ENCODE results near the gene CHID1. TPM values are rescaled to one million over a fixed set of nuclear protein-coding genes. Genes with fewer than 3 reads are reported as not detected.
A peak's percentile ranks its signal among the peaks of the same experiment; 100 is the strongest.

The CHID1 gene
- total and polyA plus RNA-seq, 2 of the 4 experiments (the other 2 are of a cell fraction), result 34.2 to 121 TPM

DNA sequence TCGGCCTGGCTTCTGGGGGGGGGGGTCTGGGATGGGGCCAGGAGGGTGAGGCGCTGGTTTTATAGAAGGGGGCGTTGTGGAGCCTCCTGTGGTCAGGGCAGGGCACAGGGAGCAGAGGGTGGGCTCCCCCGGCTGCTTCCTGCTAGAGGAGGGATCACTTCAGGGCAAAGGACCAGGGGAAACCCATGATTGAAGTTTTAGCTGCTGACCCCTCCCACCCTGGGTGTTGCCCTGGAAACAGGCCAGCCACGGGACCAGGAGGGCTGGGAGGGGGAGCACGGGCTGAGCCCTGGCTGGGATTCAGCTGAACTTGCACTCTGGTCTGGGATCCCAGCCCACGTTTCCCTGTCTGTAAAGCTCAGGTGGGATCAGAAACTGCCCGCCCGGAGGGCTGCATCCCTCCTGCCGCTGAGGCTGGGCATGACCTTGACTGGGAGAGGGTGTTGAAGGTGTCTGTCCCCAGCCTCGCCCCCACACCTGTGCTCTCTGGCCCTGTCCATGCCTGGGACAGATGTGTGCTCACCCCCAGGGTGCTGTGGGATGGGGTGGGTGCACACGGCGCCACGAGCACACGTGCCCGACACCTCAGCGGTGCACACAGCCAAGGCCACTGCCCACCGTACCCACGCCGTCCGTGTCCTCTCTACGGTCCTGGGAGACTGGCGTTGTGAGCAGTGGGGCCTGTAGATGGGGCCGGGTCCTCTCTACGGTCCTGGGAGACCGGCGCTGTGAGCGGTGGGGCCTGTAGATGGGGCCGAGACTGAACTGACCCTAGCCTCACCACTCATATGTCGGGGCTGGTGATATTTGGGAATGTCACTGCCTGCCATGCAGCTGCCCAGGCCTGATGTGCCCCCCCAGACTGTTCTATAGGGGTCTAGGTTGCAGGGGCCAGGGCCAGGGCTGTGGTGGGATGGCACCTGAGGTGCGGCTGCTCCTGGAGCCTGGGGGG, 65.6 kb downstream of the CHID1 start:
- Histone ChIP-seq H3K4me2 (ENCODE audit: low read depth, low read length) (peak overlapping the region; percentile 92), H3K9me3 (ENCODE audit: control insufficient read depth, insufficient read depth, low read length) (no peaks in the 10 kb centered on the region), H4K91ac (ENCODE audit: insufficient read depth, low read depth, low read length) (peak overlapping the region; percentile 93), H3K23ac (ENCODE audit: low read depth, low read length) (peak overlapping the region; percentile 90), H3K14ac (replicated peaks; ENCODE audit: low read depth, low read length) (peak overlapping the region; percentile 99), H2BK120ac (ENCODE audit: low read depth, low read length) (peak overlapping the region; percentile 95), H4K8ac (ENCODE audit: low read depth in 2 of 2, low read length in 2 of 2) (peak overlapping the region; percentile 32 to 91; a peak in 3 of 4 replicates), H2AFZ (replicated peaks; ENCODE audit: low read length, poor library complexity) (peak overlapping the region; percentile 79), H3K9ac (ENCODE audit: low read depth, low read length) (peak overlapping the region; percentile 80), H3K56ac (ENCODE audit: extremely low read depth, insufficient read depth, low read length) (peak overlapping the region; percentile 70), H2BK15ac (ENCODE audit: low read depth, low read length) (peak overlapping the region; percentile 88; the same call in 2 of the 3 replicates), H3K4ac (ENCODE audit: low read depth, low read length) (peak overlapping the region; percentile 96), H3K18ac (ENCODE audit: low read depth, low read length) (peak overlapping the region; percentile 90), H3K79me1 (ENCODE audit: low read depth in 1 of 2, low read length in 2 of 2) (peaks cover 23 to 68% of the 10 kb centered on the region in 2 experiments; a peak in 3 of 4 replicates), H3K27ac (ENCODE audit: insufficient read depth, low read length) (peak overlapping the region; percentile 98), H3K4me3 (ENCODE audit: insufficient read depth, low read depth, low read length) (peak overlapping the region; percentile 98), H3K27me3 (ENCODE audit: control insufficient read depth, insufficient read depth, low read length) (no peaks in the 10 kb centered on the region), H3K36me3 (ENCODE audit: control insufficient read depth, insufficient read depth, low read length) (peaks cover 14% of the 10 kb centered on the region), H2AK5ac (ENCODE audit: low read depth, low read length) (peak overlapping the region; percentile 100), H3K9me1 (ENCODE audit: insufficient read depth, low read length) (peaks cover 19% of the 10 kb centered on the region), H4K20me1 (ENCODE audit: insufficient read depth, low read length) (peaks cover 43% of the 10 kb centered on the region), H2BK20ac (ENCODE audit: low read depth, low read length) (peak overlapping the region; percentile 92), H4K5ac (ENCODE audit: low read depth, low read length) (peak overlapping the region; percentile 92), H2AK9ac (replicated peaks; ENCODE audit: low read depth, low read length, poor library complexity) (peak overlapping the region; percentile 100), H2BK5ac (ENCODE audit: low read depth, low read length, poor library complexity, severe bottlenecking) (peak overlapping the region; percentile 100), H3K4me1 (ENCODE audit: control insufficient read depth, insufficient read depth, low read length) (peaks cover 40% of the 10 kb centered on the region)
- no TSS peak for BruUV-seq (replicated peaks)
- ChIA-PET POLR2A (ENCODE audit: unreplicated experiment) (interaction anchor here (1.0 to 1.6 kb wide), 2 partner anchors 10 to 15 kb away, joined by 6 to 12 read pairs; no protein-coding TSS in a partner anchor), CTCF (no interaction called here)
- intact Hi-C loops (cut with micrococcal nuclease) (loop anchor here (10.0 kb wide), 1 partner anchor 210 kb away; no protein-coding TSS in a partner anchor), dilution Hi-C loops (cut with HindIII; ENCODE audit: low sequenced_read_pairs, unreplicated experiment) (no loop called here), in situ Hi-C loops (cut with MboI; ENCODE audit: low sequenced_read_pairs) (no loop called here)
- DNase-seq, result peak; percentile 87
- WGBS, 2 experiments (ENCODE audit: extremely low coverage in 2 of 2, insufficient read length in 1 of 2), result 27% methylated on average over 5 of the region's 31 CpGs; no CpG with 5 or more reads in 1 of the 2 experiments
- ATAC-seq (ENCODE audit: low read depth), result peak; percentile 30
- TF ChIP-seq POLR2A (IDR thresholded peaks at IDR 0.05; ENCODE audit: low read depth, low read length), result peak; percentile 53; the same call in 1 of the 2 replicates
- TF ChIP-seq, protein P1, sequence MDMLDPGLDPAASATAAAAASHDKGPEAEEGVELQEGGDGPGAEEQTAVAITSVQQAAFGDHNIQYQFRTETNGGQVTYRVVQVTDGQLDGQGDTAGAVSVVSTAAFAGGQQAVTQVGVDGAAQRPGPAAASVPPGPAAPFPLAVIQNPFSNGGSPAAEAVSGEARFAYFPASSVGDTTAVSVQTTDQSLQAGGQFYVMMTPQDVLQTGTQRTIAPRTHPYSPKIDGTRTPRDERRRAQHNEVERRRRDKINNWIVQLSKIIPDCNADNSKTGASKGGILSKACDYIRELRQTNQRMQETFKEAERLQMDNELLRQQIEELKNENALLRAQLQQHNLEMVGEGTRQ (IDR thresholded peaks at IDR 0.05; ENCODE audit: low read depth, low read length), result peak; percentile 51; the same call in 1 of the 2 replicates
- no peak for TF ChIP-seq FOS (IDR thresholded peaks at IDR 0.05; ENCODE audit: low read depth, low read length)
- peak; percentile 83 for TF ChIP-seq MAZ (IDR thresholded peaks at IDR 0.05; ENCODE audit: borderline replicate concordance, low read depth, low read length)
- peak; percentile 80 for TF ChIP-seq BHLHE40 (IDR thresholded peaks at IDR 0.05; ENCODE audit: low read depth, low read length)
- no peak for TF ChIP-seq NFE2L2 (IDR thresholded peaks at IDR 0.05; ENCODE audit: low read depth, low read length)
